ENCODE results near the gene SMIM10L1. TPM values are rescaled to one million over a fixed set of nuclear protein-coding genes. Genes with fewer than 3 reads are reported as not detected.

SMIM10L1 gene
- total RNA-seq (9.6 and 10.1 TPM in 2 replicates), polyA plus RNA-seq (3.6 and 4.2 TPM in 2 replicates), polyA minus RNA-seq (3.3 and 4.9 TPM in 2 replicates)
- 9.6 TPM for total RNA-seq (2013)

GRCh38 chr12:11171145-11171968 lies at the start of gene SMIM10L1:
Gene SMIM10L1 (plus strand): TSS chr12:11171194. CDS start chr12:11171357, 163 bp downstream.
- intact Hi-C loops (cut with micrococcal nuclease) = loop anchor here (1.0 to 10.0 kb wide), 3 partner anchors 558 to 957 kb away; partner anchors contain the start of genes GABARAPL1 and MAGOHB
- DNase-seq = peak; percentile 93
- H3K27ac Mint-ChIP-seq = peak within 1 kb of the TSS; percentile 97
- H3K4me3 Mint-ChIP-seq = peak within 1 kb of the TSS; percentile 99
- no peak for TF ChIP-seq EZH2 (IDR thresholded peaks at IDR 0.05; ENCODE audit: borderline replicate concordance, insufficient read depth, low read depth, low read length, poor library complexity, severe bottlenecking)
- TF ChIP-seq CTCF (IDR thresholded peaks at IDR 0.05) = no peak
- Histone ChIP-seq H3K27me3 (replicated peaks in 1 of 4; ENCODE audit: control extremely low read depth in 1 of 4, control insufficient read depth in 3 of 4, insufficient read depth in 4 of 4, low read length in 3 of 4) (no peaks in the 10 kb centered on the region), H4K20me1 (ENCODE audit: control insufficient read depth, insufficient read depth, low read length, poor library complexity, severe bottlenecking) (peaks cover 50% of the 10 kb centered on the region), H3K4me1 (ENCODE audit: control insufficient read depth in 2 of 2, insufficient read depth in 2 of 2, low read length in 2 of 2) (peaks cover 22 to 25% of the 10 kb centered on the region in 2 donors), H3K27ac (ENCODE audit: low read length in 2 of 2) (peak within 1 kb of the TSS; percentile 53 to 71), H3K4me3 (ENCODE audit: control extremely low read depth in 1 of 5, extremely low read depth in 1 of 5, insufficient read depth in 1 of 5, low read depth in 2 of 5, low read length in 4 of 5) (peak within 1 kb of the TSS; percentile 43 to 75 (median 61)), H3K79me2 (ENCODE audit: control insufficient read depth, insufficient read depth, low read length) (peaks cover 72% of the 10 kb centered on the region), H2AFZ (ENCODE audit: insufficient read depth, low read depth, low read length, poor library complexity, severe bottlenecking) (peak within 1 kb of the TSS; percentile 85), H3K4me2 (replicated peaks; ENCODE audit: low read depth, low read length, poor library complexity, severe bottlenecking) (peak within 1 kb of the TSS; percentile 82), H3K9me3 (ENCODE audit: control extremely low read depth in 1 of 3, control insufficient read depth in 2 of 3, insufficient read depth in 1 of 3, low read length in 2 of 3) (no peaks in the 10 kb centered on the region), H3K36me3 (replicated peaks in 1 of 2; ENCODE audit: control extremely low read depth in 1 of 2, control insufficient read depth in 1 of 2, extremely low read depth in 1 of 2, insufficient read depth in 2 of 2, low read length in 1 of 2) (peaks cover 0 to 15% of the 10 kb centered on the region in 2 experiments), H3K9ac (ENCODE audit: low read length) (peak within 1 kb of the TSS; percentile 73)
- H3K4me1 Mint-ChIP-seq = peaks cover 44% of the 10 kb centered on the region
- WGBS (ENCODE audit: insufficient coverage) = under 1% methylated on average over 66 of the region's 70 CpGs
- ChIA-PET POLR2A (interaction anchor here (0.7 to 1.6 kb wide), 3 partner anchors 9 to 436 kb away, joined by 3 to 6 read pairs (median 3); no protein-coding TSS in a partner anchor), CTCF (interaction anchor here (0.6 to 1.9 kb wide), 6 partner anchors 9 to 1246 kb away, joined by 3 to 4 read pairs (median 3); no protein-coding TSS in a partner anchor)
- no peaks in the 10 kb centered on the region for H3K9me3 Mint-ChIP-seq (ENCODE audit: insufficient read depth)
- ATAC-seq (ENCODE audit: low read depth) = peak; percentile 95
- H3K27me3 Mint-ChIP-seq = no peaks in the 10 kb centered on the region

GRCh38 chr12:11130382-11130781 lies 40.6 kb upstream of the SMIM10L1 start:
- Histone ChIP-seq H3K4me3 (ENCODE audit: control extremely low read depth in 1 of 5, extremely low read depth in 1 of 5, insufficient read depth in 1 of 5, low read depth in 2 of 5, low read length in 4 of 5) (no peak overlapping the region), H2AFZ (ENCODE audit: insufficient read depth, low read depth, low read length, poor library complexity, severe bottlenecking) (no peak overlapping the region), H3K4me2 (replicated peaks; ENCODE audit: low read depth, low read length, poor library complexity, severe bottlenecking) (no peak overlapping the region), H4K20me1 (ENCODE audit: control insufficient read depth, insufficient read depth, low read length, poor library complexity, severe bottlenecking) (peaks cover 6% of the 10 kb centered on the region), H3K79me2 (ENCODE audit: control insufficient read depth, insufficient read depth, low read length) (peaks cover 40% of the 10 kb centered on the region), H3K9ac (ENCODE audit: low read length) (no peak overlapping the region), H3K9me3 (ENCODE audit: control extremely low read depth in 1 of 3, control insufficient read depth in 2 of 3, insufficient read depth in 1 of 3, low read length in 2 of 3) (peaks cover 0 to 4% (median 0%) of the 10 kb centered on the region in 3 donors), H3K4me1 (ENCODE audit: control insufficient read depth in 2 of 2, insufficient read depth in 2 of 2, low read length in 2 of 2) (no peaks in the 10 kb centered on the region), H3K27me3 (replicated peaks in 1 of 4; ENCODE audit: control extremely low read depth in 1 of 4, control insufficient read depth in 3 of 4, insufficient read depth in 4 of 4, low read length in 3 of 4) (no peaks in the 10 kb centered on the region), H3K27ac (ENCODE audit: low read length in 2 of 2) (no peak overlapping the region), H3K36me3 (replicated peaks in 1 of 2; ENCODE audit: control extremely low read depth in 1 of 2, control insufficient read depth in 1 of 2, extremely low read depth in 1 of 2, insufficient read depth in 2 of 2, low read length in 1 of 2) (peaks cover 0 to 2% of the 10 kb centered on the region in 2 experiments)
- DNase-seq (no peak), ATAC-seq (ENCODE audit: low read depth) (no peak)
- peaks cover 8% of the 10 kb centered on the region for H3K4me1 Mint-ChIP-seq
- intact Hi-C loops (cut with micrococcal nuclease) = no loop called here
- H3K4me3 Mint-ChIP-seq = no peak overlapping the region
- no peaks in the 10 kb centered on the region for H3K27me3 Mint-ChIP-seq
- no peaks in the 10 kb centered on the region for H3K9me3 Mint-ChIP-seq (ENCODE audit: insufficient read depth)
- ChIA-PET CTCF (no interaction called here), POLR2A (no interaction called here)
- no peak overlapping the region for H3K27ac Mint-ChIP-seq
- WGBS (ENCODE audit: insufficient coverage) = 94% methylated on average over 3 of the region's 3 CpGs
- TF ChIP-seq EZH2 (IDR thresholded peaks at IDR 0.05; ENCODE audit: borderline replicate concordance, insufficient read depth, low read depth, low read length, poor library complexity, severe bottlenecking) (no peak), CTCF (IDR thresholded peaks at IDR 0.05) (no peak)

Measured in B cell (primary cell).